ENCODE measurements around the gene LRRC4.

Gene LRRC4

DNA sequence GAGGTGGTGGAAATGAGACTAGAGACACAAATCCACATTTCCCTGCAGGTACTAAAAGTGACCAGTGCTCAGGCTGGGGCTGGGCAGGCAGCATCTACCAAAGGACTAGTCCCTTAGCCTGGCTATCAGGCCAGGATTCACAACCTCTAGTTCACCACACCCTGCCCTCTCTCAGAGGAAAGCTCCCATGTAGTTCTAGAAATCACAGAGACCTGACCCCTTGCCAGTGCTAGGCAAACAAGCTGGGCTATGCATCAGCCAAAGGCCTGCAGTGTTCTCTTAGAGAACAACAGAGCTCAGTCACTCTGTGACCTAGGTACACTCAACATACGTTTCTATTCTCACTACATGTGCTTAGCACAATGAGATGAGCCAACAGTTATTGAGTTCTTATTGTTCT, 26.7 kb upstream of the LRRC4 start:
- no peak for DNase-seq (ENCODE audit: low read depth)

DNA sequence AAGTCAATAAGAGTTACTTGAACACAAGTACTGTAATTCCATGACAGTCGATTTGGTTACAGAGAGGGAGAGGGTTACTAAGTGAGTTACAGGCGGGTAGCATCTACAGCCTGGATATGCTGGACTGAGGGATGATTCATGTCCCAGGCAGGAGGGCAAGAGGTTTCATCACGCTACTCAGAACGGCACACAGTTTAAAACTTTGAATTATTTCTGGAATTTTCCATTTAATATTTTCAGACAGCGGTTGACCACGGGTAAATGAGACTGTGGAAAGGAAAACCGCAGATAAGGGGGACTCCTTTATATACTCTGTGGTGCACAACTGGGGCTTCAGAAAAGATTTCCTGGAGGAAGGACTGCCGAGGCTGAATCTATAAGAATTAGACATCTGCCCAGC, 25.7 kb upstream of the LRRC4 start:
- no peak for DNase-seq (ENCODE audit: low read depth)

DNA sequence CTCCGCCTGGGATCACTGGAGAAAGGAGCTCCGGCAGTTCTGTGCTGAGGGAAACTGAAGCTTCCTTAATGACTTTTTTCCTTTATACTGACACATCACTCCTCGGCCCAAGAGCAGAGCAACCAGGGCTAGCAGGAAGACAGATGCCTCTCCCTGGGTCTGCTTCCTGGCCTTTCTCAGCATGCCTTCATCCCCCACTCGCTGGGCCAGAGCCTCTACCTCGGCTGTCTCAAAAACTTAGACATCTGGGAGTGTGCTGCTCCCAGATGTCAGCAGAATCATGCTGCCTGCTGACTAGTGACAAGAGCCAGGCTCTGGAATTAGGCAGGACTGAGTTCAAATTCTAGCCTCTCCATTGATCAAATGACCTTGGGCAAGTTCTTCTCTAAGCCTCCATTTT, 24.4 kb upstream of the LRRC4 start:
- DNase-seq (ENCODE audit: low read depth), result no peak

DNA sequence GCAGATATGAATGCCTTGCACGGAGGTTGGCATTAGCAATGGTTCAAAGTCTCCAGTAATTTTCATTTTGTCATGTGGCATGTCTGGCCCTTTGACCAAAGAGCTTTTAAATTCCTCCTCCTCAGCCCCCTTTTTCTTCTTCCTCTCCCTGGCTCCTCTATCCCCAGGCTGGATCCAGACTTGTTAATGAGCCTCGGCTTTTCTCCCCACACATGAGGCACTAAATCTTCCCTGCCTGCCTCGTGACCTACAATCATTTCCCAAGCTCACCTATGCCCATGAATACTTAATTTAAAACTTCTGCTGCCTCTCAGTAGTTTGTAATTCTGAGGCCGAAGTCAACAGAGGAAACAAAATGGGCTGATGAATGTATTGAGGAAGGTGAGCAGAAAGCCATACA, 23.3 kb upstream of the LRRC4 start:
- no peak for DNase-seq (ENCODE audit: low read depth)

DNA sequence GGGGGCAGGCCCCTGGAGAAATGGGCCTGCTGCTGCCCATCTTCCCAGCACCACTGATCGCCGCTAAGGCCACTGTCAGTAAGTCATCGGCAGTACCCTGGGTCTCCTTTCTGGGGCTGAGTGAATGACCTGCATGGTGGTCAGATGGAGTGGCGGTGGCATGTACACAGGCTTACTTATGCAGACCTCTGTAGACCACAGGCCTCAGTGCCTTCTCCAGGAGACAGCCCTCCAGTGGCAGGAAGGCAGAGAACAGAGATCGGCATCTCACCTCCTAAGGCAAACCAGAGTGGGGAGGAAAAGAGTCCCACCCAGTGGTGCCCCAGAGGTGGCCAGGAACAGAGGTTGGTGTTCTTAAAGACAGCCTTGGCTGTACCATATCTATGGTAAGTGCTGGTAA, 22.8 kb upstream of the LRRC4 start:
- DNase-seq (ENCODE audit: low read depth), result no peak

DNA sequence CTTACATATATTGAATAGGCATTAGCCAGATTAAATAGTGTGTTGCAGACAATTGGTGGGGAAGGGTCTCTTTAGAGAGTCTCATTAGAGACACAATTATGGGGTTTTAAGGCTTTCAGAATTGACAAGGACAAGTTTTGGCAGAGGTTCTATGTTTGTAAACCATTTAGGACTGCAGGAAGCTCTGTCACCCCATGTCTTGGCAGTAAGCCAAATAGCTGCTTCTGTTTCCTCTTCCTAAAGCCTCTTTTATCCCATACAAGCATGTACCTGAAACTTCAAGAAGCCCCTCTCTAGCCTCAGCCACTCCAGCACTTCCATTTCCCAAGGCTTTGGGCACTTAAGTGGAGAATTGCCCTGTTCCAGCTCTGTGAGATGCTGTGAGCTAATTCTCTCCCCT, 21.8 kb upstream of the LRRC4 start:
- no peak for DNase-seq (ENCODE audit: low read depth)

DNA sequence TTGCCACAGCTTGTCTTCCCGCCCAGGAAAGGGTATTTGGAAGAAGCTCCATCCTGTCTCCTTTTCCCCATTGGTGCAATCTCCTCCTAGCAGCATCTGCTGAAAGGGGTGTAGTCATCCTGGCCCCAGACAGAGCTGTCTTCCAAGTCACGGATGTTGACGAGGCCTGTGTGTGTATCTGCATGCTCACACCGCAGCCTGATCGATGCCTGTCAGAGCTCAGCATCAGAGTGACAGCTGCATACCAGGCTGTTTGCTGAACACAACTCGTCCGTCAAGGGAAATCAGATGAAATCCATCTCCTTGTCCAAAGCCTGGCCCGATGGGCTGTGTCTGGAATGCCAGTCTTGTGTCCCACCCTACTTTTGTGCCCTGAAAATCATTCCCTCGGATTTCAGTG, 21.2 kb upstream of the LRRC4 start:
- DNase-seq (ENCODE audit: low read depth), result no peak

DNA sequence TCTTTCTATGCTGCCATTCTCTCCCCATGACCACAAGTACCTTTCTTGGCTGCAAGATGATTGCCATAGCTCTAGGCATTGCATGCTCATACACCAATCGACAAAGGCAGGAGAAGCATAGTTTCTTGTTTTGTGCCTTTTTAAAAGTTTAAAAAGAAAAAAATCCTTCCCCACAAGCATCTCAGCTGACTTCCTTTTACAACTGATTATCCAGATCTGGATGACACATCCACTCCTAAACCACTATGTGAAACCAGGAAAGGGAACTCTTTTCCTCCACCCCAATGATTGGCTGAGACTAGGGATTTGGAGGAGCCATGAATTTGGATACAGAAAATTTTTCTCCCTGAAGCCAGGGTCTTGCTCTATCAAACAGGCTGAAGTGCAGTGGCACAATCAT, 14.5 kb upstream of the LRRC4 start:
- DNase-seq (ENCODE audit: low read depth), result no peak

DNA sequence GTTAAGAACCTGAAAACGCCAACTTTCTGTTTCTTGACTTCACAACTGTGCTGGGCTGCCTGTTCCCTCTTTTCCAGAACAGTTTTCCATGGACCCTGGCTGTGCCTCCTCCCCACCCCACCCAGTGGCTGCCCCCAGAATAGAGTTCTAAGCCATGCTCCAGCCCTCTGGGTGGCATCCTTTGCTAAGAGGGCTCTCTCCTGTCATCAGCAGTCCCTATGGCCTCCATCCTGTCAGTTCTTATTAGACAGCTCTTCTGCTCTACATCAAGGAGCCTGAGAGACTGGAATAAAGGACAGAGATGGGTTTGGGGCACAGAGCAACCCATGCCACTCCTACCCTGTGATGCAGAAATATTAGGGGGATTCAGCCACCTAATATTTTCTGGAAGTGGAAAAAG, 13.9 kb upstream of the LRRC4 start:
- no peak for DNase-seq (ENCODE audit: low read depth)

DNA sequence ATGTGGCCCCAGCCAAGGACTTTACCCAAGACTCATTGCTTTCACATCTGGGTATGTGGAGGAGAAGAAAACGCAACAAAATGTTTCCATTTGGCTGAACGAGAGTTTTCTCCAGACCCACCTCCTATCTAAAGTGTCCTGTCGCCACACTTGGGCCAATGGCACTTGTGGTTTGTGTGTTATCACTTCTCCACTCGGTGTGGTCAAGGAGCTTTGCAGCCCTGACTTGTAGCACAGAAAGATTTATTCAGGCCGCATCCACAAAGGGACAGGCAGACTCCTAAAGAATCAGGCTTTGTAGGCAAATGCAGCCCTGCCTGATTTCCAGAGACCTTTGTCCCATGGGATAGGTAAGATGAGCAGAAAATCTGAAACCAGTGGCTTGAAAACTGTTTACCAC, 12.8 kb upstream of the LRRC4 start:
- DNase-seq (ENCODE audit: low read depth), result no peak

DNA sequence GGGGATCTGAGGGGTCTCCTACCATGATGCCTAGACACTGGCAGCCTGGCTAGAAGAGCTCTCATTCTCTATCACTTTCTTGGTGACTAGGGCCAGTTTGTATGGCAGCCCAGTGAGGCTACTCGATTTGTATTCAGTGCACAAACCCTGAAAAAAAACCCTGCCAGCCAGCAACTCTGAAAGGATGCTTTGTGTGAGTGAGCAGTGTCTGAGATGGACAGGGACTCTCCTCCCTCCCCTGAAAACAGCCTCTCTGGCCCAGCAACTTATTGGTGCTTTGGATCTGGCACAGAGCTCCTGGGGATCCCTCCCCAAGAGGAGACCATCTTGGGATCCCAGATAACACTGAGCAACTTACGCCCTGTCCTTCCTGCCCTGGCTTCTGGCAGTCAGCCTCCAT, 10.8 kb upstream of the LRRC4 start:
- DNase-seq (ENCODE audit: low read depth), result no peak

DNA sequence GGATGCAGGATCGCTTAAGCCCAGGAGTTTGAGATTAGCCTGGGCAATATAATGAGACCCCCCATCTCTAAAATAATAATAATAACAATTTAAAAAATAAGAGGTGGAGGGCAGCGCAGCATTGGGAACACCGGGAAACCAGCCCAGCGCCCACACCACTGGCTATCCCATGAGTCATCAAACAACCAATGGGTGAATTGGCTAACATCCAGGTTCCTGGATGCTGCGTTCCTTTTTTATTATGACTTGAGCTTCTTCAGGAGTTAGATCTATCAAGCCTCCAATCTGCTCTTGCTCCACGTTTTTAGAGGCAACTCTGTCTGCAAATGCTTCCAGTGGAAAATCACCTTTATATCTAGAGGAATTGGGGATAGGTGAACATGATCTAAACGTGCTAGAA, 10.0 kb upstream of the LRRC4 start:
- DNase-seq (ENCODE audit: low read depth), result no peak

DNA sequence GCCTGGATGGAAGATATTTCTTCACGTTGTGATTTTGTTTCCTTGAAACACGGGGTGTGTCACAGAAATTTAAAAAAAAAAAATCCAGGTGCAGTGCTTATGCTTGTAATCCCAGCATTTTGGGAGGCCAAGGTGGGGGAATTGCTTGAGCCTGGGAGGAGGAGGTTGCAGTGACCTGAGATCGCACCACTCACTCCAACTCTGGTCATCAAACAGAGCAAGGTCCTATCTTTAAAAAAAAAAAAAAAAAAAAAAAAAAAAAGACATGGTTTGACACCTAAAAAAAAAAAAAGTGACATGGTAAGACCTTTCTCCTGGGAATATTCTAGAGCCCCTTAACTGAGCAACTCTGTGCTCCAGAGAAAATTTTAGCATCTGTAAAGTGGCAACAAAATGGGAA, 9.0 kb upstream of the LRRC4 start:
- no peak for DNase-seq (ENCODE audit: low read depth)

DNA sequence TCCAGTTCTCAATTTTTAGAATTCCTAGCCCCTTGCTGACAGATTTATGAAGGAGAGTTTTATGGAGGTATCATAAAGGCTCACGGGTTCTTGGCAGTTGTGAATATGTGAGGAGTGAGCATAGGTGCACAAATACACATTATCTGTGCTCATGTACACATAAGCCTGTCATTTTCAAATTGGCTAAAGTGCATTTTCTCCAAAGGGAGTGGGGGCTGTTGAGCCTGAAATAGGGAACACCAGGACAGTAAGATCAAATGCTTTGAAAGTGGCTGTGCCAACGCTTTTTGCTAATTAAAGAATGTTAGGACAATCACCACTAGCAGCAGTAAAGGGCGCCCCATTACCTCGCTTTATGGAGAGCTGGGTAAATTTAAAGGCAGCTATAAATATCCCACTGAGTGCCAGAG, 8.3 kb upstream of the LRRC4 start:
- no peak for DNase-seq (ENCODE audit: low read depth)

DNA sequence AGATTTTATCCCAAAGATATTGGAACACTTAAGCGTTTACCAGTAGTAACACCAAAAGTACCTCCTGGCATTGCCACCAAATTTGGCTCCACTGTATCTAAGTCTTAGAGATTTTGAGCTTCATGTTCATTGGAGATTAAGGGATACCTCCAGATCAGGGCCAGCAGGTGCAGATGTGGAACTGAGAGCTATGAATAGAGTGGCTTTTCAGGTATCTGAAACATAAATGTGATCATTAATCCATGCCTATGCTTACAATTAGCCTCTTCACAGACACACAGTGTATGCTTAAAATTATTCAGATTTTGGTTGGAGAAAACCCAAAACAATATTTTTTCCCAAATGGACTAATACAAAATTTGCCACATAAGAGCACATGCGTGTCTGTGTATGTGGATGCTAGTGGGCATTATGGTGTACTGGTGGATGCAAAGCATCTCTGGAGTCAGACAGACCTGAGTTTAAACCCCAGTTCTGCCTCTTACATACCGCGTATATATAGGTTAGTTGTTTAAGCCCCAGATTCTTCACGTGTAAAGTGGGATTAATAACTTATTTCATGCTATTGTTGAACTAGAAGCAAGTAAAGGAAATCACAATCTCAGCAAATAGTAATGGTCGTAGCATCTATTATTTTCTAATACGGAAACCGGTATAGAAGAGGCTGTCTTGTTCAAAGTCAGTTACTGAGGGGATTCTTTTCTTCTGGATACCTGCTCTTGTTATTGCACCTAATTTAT, 6.8 kb upstream of the LRRC4 start:
- no peak for DNase-seq (ENCODE audit: low read depth)

DNA sequence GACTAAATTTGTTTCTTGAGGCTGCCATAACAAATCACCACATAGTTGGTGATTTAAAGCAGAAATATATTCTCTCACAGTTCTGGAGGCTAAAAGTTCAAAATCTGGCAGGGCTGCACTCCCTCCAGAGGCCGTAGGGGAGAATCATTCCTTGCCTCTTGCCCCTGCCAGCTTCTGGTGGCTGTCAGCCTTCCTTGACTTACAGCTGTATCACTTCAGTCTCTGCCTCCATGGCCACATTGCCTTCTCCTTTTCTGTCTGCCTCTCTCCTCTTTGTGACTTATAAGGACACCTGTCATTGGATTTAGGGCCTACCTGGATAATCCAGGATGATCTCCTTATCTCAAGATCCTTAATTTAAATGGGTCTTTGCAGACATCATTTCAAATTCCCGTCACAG, 5.8 kb upstream of the LRRC4 start:
- no peak for DNase-seq (ENCODE audit: low read depth)

DNA sequence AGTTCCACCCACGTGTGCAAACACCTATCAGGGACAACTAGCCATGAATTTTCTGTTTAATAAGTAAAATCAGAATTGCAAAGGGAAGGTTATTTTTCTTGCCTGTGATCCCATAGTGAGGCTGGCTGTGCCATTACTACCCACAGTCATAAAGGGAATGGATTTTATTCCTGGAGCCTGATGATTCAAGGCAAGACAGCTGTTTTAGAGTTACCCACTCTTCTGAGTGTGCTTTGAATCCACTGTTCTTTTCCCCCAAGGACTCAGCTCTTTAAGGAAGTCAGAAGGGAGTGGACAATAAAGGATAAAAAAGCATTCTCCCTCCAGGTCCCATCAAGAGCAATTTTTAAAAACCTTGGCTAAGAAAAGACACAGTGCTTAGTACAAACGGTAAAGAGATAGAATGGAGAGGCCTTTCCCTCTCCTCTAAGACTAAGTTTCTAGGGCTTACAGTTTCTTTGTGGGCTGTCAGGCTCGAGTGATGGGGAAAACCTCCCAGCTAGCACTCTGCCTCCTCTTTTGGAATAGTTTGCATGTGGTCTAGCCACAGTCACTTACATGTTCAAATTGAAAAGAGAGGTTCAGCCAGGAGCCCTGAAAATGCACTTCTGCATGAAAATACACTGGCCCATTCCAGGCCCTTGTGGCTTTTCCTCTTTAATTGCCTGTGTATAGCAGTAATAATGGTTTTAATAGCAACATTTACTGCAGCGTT, 5.1 kb upstream of the LRRC4 start:
- no peak for DNase-seq (ENCODE audit: low read depth)

DNA sequence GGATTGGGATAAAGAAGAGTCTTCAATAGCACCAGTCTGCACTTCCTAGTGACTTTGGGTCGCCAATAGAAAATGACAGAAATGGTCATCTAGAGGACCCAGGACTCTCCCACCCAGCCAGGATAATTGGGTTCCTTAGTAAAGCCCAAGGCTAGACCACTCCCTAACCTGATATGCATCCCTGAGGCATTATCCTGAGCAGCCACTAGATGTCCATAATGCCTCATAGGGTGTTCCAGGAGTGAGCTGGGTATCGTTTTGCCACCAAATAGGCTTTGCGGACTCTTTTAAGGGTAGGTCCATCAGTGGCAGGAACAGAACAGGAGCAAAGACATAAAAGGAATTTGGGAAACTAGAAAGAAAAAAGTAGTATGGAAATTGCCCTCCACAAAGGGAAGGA, 4.5 kb upstream of the LRRC4 start:
- no peak for DNase-seq (ENCODE audit: low read depth)

DNA sequence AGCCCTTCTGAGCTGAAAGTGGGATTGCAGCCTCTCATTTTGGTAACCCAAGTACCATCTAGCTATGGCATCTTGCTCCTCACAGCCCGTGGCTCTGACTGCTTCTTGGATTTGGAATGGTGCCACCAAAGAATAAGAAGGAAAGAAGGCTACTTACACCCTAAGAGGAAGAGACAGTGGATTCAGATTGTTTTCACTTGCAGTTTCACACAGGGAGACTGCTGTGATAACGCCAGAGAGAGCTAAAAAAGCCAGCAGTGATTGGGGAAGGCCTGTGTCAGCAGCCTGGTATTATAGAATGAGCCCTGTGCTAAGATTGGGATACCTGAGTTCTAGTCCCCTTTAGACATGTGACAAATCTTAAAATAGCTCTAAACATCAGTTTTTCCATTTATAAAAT, 3.6 kb upstream of the LRRC4 start:
- no peak for DNase-seq (ENCODE audit: low read depth)

DNA sequence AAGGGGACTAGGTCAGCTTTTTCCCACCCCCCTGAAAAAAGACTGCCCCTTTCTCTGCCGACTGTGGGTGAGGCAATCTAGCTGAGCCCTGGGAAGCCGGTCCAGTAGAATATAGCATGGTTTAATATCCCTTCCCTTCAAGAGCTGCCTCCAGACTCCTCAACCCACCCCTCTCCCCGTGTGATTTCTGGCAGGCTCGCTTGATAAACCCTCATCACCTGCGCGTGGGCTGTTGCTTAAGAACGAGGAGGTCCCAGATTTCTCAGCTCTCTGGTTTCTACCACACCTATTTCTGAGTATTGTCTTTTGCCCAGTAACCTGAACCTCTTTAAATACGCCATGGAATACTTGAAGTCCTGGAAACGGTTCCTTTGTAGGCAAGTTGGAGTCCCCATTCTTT, 2.0 kb upstream of the LRRC4 start:
- no peak for DNase-seq (ENCODE audit: low read depth)

DNA sequence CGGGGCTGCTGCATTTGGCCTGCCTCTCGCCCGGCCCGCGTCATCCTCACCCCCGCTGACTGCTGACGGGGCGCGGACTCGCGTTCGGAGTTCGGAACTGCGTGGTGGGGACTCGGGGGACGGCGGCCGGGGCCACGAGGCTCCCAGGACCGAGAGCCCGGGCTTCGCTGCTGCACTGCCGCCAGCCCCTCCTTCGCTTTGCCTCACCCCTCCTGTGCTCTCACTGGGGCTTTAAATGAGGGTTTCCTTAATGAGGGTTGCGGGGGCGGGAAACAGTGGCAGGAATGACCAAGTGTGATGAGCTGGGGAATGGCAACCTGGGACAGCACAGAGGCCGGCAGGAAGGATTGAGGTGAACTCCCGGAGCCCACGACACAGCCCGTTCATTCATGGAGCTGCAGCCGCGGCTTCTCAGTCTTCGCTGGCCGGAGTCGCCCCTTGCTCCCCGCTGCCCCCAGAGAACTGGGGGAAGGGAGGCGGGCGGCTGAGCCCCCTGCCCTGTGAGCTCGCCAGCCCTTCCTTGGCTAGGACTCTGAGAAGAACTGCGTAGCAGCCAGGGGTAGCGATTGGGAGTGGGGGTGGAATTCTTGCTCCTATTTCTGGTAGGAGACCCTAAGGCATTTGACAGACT, 1.5 kb upstream of the LRRC4 start:
- no peak for DNase-seq (ENCODE audit: low read depth)

DNA sequence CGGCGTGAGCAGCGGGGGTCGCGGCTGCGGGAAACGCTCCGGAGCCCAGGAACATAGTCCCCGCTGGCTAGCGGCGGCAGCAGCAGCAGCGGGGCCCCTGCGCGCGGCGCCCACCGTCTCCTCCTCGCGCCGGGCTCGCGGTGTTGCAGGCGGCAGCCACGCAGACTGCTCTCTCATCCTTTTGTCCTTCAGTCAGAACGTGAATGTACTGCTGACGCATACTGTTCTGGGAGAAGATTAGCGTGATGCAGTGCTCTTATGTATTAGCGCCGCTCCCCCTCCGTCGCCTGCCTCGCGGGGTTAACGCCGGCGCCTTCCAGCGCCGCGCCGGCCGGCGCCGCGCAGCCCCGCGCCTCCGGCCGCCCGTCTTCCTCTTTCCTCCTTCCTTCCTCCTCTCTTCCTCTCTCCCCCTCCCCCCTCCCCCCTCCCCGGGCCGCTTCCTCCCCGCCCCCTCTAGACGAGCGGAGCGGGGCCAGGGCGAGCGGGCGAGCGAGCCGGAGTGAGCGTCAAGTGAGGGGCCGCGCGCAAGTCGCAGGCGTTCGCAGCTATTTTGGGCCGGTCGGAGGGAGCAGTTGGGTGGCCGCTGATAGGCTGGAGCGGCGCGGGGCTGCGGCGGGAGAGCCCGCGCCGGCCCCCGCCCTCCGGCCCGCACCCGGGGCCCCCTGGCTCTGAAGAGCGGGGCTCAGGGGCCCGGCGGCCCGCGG, 816 bp upstream of the LRRC4 start:
- peak; percentile 8 for DNase-seq (ENCODE audit: low read depth)

DNA sequence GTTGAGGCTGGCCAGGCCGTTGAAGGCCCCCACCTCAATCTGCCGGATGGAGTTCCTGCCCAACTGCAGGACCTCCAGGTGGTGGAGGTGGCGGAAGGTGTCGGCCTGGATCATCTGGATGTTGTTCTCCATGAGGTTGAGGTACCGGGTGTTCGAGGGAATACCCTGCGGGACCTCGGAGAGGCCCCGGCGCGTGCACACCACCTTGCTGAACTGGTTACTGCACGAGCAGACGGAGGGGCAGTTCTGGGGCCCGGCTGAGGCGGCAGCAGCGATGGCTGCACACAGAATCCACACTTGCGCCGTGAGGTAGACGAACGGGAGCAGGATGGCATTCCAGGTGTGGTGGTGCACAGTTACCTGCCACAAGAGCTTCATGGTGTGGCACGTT, 979 bp downstream of the LRRC4 start:
- DNase-seq (ENCODE audit: low read depth), result no peak

Measured in stimulated activated CD8-positive, alpha-beta memory T cell treated with anti-CD3 and anti-CD28 coated beads, Interleukin-12 subunit alpha, Interleukin-12 subunit beta, amount 100 ng/mL, for 1 hour (primary cell).